ENCODE results near the gene KRTAP10-11. TPM values are rescaled to one million over a fixed set of nuclear protein-coding genes. Genes with fewer than 3 reads are reported as not detected.
"Not testable (repeated sequence)": the region's sequence is repeated elsewhere in the genome, so short reads cannot be mapped to it uniquely, and the experiment has no call there.

The KRTAP10-11 gene
- total and polyA plus RNA-seq, 2 donors (not counting 1 experiment from before 2014, with no cell fraction given) = not detected

GRCh38 chr21:44601091-44601490 lies 45.1 kb upstream of the KRTAP10-11 start:
- H2AFZ ChIP-seq (ENCODE audit: low read length); H3K27me3 ChIP-seq (ENCODE audit: control insufficient read depth, insufficient read depth, low read length); H3K4me3 ChIP-seq (replicated peaks in 1 of 4; ENCODE audit: control extremely low read depth in 1 of 4, insufficient read depth in 1 of 4, low read depth in 3 of 4, low read length in 4 of 4); H3K27ac ChIP-seq (ENCODE audit: insufficient read depth, low read length); H3K9me3 ChIP-seq (ENCODE audit: control insufficient read depth, insufficient read depth, low read depth, low read length); H3K4me2 ChIP-seq (ENCODE audit: extremely low read depth, insufficient read depth, low read length); H3K9ac ChIP-seq (ENCODE audit: insufficient read depth, low read length); H3K36me3 ChIP-seq (ENCODE audit: control insufficient read depth, insufficient read depth, low read length); H3K79me2 ChIP-seq (ENCODE audit: control insufficient read depth, insufficient read depth, low read length); H3K4me1 ChIP-seq (ENCODE audit: control insufficient read depth, extremely low read depth, insufficient read depth, low read length); DNase-seq (ENCODE audit: low read depth in 2 of 2); H4K20me1 ChIP-seq (ENCODE audit: control insufficient read depth, extremely low read depth, insufficient read depth, low read length): not testable (repeated sequence)

GRCh38 chr21:44601596-44602462 lies 44.4 kb upstream of the KRTAP10-11 start:
- H2AFZ ChIP-seq (ENCODE audit: low read length) = no peak overlapping the region
- no peak for DNase-seq (ENCODE audit: low read depth in 2 of 2)
- TF ChIP-seq CTCF (conservative IDR thresholded peaks at IDR 0.05 in 1 of 2, IDR thresholded peaks at IDR 0.05 in 1 of 2; ENCODE audit: low read depth in 1 of 2, low read length in 2 of 2) (no peak), EZH2 (IDR thresholded peaks at IDR 0.05; ENCODE audit: low read length, missing control alignments) (no peak)
- no peak overlapping the region for H3K4me3 ChIP-seq (replicated peaks in 1 of 4; ENCODE audit: control extremely low read depth in 1 of 4, insufficient read depth in 1 of 4, low read depth in 3 of 4, low read length in 4 of 4)
- no peaks in the 10 kb centered on the region for H3K79me2 ChIP-seq (ENCODE audit: control insufficient read depth, insufficient read depth, low read length)
- no peak overlapping the region for H3K9ac ChIP-seq (ENCODE audit: insufficient read depth, low read length)
- H3K27ac ChIP-seq (ENCODE audit: insufficient read depth, low read length) = no peak overlapping the region
- H3K4me2 ChIP-seq (ENCODE audit: extremely low read depth, insufficient read depth, low read length) = no peak overlapping the region
- H3K4me1 ChIP-seq (ENCODE audit: control insufficient read depth, extremely low read depth, insufficient read depth, low read length) = no peaks in the 10 kb centered on the region
- H3K9me3 ChIP-seq (ENCODE audit: control insufficient read depth, insufficient read depth, low read depth, low read length) = no peaks in the 10 kb centered on the region
- H3K36me3 ChIP-seq (ENCODE audit: control insufficient read depth, insufficient read depth, low read length) = no peaks in the 10 kb centered on the region
- no peaks in the 10 kb centered on the region for H3K27me3 ChIP-seq (ENCODE audit: control insufficient read depth, insufficient read depth, low read length)
- no peaks in the 10 kb centered on the region for H4K20me1 ChIP-seq (ENCODE audit: control insufficient read depth, extremely low read depth, insufficient read depth, low read length)

- Histone ChIP-seq H2AFZ (ENCODE audit: low read length) (no peak overlapping the region), H3K4me1 (ENCODE audit: control insufficient read depth, extremely low read depth, insufficient read depth, low read length) (no peaks in the 10 kb centered on the region), H3K4me3 (replicated peaks in 1 of 4; ENCODE audit: control extremely low read depth in 1 of 4, insufficient read depth in 1 of 4, low read depth in 3 of 4, low read length in 4 of 4) (no peak overlapping the region), H3K9me3 (ENCODE audit: control insufficient read depth, insufficient read depth, low read depth, low read length) (no peaks in the 10 kb centered on the region), H3K9ac (ENCODE audit: insufficient read depth, low read length) (no peak overlapping the region), H3K27me3 (ENCODE audit: control insufficient read depth, insufficient read depth, low read length) (no peaks in the 10 kb centered on the region), H3K79me2 (ENCODE audit: control insufficient read depth, insufficient read depth, low read length) (no peaks in the 10 kb centered on the region), H4K20me1 (ENCODE audit: control insufficient read depth, extremely low read depth, insufficient read depth, low read length) (no peaks in the 10 kb centered on the region), H3K4me2 (ENCODE audit: extremely low read depth, insufficient read depth, low read length) (no peak overlapping the region), H3K36me3 (ENCODE audit: control insufficient read depth, insufficient read depth, low read length) (no peaks in the 10 kb centered on the region), H3K27ac (ENCODE audit: insufficient read depth, low read length) (no peak overlapping the region)
- TF ChIP-seq EZH2 (IDR thresholded peaks at IDR 0.05; ENCODE audit: low read length, missing control alignments) (no peak), CTCF (conservative IDR thresholded peaks at IDR 0.05 in 1 of 2, IDR thresholded peaks at IDR 0.05 in 1 of 2; ENCODE audit: low read depth in 1 of 2, low read length in 2 of 2) (no peak)
- DNase-seq (ENCODE audit: low read depth in 2 of 2) = no peak
Measured at GRCh38 chr21:44602463-44602850, 43.8 kb upstream of the KRTAP10-11 start.

Measured in fibroblast of lung (primary cell).